ENCODE data around the gene CTNNA3. TPM values are rescaled to one million over a fixed set of nuclear protein-coding genes. Genes with fewer than 3 reads are reported as not detected.
"Not testable (repeated sequence)": the region's sequence is repeated elsewhere in the genome, so short reads cannot be mapped to it uniquely, and the experiment has no call there.

The CTNNA3 gene
- total RNA-seq, 1 donor from 2014 or later = 3.3 TPM

GRCh38 chr10:66362522-66362921 lies 1333.5 kb downstream of the CTNNA3 start:
- no peak for TF ChIP-seq CTCF (IDR thresholded peaks at IDR 0.05; ENCODE audit: partially characterized antibody, unreplicated experiment)
- no peaks in the 10 kb centered on the region for H3K4me1 Mint-ChIP-seq (ENCODE audit: low read depth, unreplicated experiment)
- DNase-seq = no peak
- no peak overlapping the region for H3K4me3 Mint-ChIP-seq (ENCODE audit: unreplicated experiment)
- H3K27me3 Mint-ChIP-seq (ENCODE audit: unreplicated experiment) = no peaks in the 10 kb centered on the region
- H3K9me3 Mint-ChIP-seq (ENCODE audit: unreplicated experiment) = no peaks in the 10 kb centered on the region
- H3K27ac Mint-ChIP-seq (ENCODE audit: unreplicated experiment) = no peak overlapping the region
- no peaks in the 10 kb centered on the region for H3K36me3 Mint-ChIP-seq (ENCODE audit: unreplicated experiment)

DNA sequence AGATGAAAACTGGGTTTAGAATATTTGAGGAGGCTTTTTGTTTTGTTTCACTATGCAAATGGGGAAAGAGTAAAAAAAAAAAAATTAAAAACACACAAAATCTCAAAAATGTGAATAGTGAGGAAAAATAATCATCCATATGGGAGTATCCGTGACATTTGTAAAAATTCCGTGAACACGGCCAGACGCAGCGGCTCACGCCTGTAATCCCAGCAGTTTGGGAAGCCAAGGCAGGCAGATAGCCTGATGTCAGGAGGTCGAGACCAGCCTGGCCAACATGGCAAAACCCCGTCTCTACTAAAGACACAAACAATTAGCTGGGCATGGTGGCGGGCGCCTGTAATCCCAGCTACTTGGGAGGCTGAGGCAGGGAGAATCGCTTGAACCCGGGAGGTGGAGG lies 1342.2 kb downstream of the CTNNA3 start:
- not testable (repeated sequence) for DNase-seq; H3K27me3 Mint-ChIP-seq (ENCODE audit: unreplicated experiment); H3K9me3 Mint-ChIP-seq (ENCODE audit: unreplicated experiment); H3K27ac Mint-ChIP-seq (ENCODE audit: unreplicated experiment); H3K4me3 Mint-ChIP-seq (ENCODE audit: unreplicated experiment); H3K36me3 Mint-ChIP-seq (ENCODE audit: unreplicated experiment); H3K4me1 Mint-ChIP-seq (ENCODE audit: low read depth, unreplicated experiment)

- no peak overlapping the region for H3K4me3 Mint-ChIP-seq (ENCODE audit: unreplicated experiment)
- no peak for DNase-seq
- no peak for TF ChIP-seq CTCF (IDR thresholded peaks at IDR 0.05; ENCODE audit: partially characterized antibody, unreplicated experiment)
- H3K27ac Mint-ChIP-seq (ENCODE audit: unreplicated experiment) = no peak overlapping the region
- no peaks in the 10 kb centered on the region for H3K27me3 Mint-ChIP-seq (ENCODE audit: unreplicated experiment)
- no peaks in the 10 kb centered on the region for H3K9me3 Mint-ChIP-seq (ENCODE audit: unreplicated experiment)
- no peaks in the 10 kb centered on the region for H3K4me1 Mint-ChIP-seq (ENCODE audit: low read depth, unreplicated experiment)
- H3K36me3 Mint-ChIP-seq (ENCODE audit: unreplicated experiment) = no peaks in the 10 kb centered on the region
Measured at GRCh38 chr10:66353422-66353821, 1342.6 kb downstream of the CTNNA3 start.

DNA sequence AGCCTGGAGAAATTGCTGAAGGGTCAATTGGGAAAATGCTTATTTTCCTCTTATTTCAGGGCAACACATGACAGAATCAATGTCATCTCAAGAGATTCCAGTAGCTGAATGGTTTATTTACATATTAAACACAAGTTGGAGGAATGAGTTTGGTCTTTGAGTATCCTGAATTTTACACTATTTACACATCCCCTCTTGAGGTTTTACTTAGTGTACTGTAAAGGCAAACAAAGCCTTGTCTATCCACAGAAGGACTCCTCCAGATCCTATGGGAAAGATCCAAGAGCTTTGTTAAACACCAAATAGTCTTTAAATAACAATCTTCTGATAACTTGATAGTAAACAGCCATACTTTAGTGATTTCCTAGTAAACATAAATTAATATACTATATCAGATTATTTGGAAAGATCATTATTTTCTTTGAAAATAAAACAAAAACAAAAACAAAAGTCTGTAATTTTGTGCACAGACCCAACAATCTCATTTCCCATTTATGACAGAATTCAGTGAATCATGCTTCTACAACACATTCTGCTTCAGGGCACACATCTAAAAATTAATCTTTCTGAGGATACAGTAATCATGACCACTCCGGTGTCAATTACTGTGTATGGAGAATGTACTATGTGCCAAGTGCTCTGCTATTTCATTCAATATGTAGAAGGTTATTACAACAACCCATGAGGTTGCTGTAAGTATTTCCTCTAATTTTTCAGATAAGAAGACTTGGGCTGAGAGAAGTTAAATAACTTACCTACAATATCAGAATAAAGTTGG lies 1345.2 kb downstream of the CTNNA3 start:
- TF ChIP-seq CTCF (IDR thresholded peaks at IDR 0.05; ENCODE audit: partially characterized antibody, unreplicated experiment) = no peak
- Mint-ChIP-seq H3K9me3 (ENCODE audit: unreplicated experiment) (no peaks in the 10 kb centered on the region), H3K36me3 (ENCODE audit: unreplicated experiment) (no peaks in the 10 kb centered on the region), H3K27me3 (ENCODE audit: unreplicated experiment) (peaks cover 2% of the 10 kb centered on the region), H3K4me3 (ENCODE audit: unreplicated experiment) (no peak overlapping the region), H3K4me1 (ENCODE audit: low read depth, unreplicated experiment) (no peaks in the 10 kb centered on the region), H3K27ac (ENCODE audit: unreplicated experiment) (no peak overlapping the region)
- DNase-seq = no peak

- Mint-ChIP-seq H3K27me3 (ENCODE audit: unreplicated experiment) (peaks cover 2% of the 10 kb centered on the region), H3K9me3 (ENCODE audit: unreplicated experiment) (no peaks in the 10 kb centered on the region), H3K27ac (ENCODE audit: unreplicated experiment) (no peak overlapping the region), H3K36me3 (ENCODE audit: unreplicated experiment) (no peaks in the 10 kb centered on the region), H3K4me1 (ENCODE audit: low read depth, unreplicated experiment) (no peaks in the 10 kb centered on the region), H3K4me3 (ENCODE audit: unreplicated experiment) (no peak overlapping the region)
- TF ChIP-seq CTCF (IDR thresholded peaks at IDR 0.05; ENCODE audit: partially characterized antibody, unreplicated experiment) = no peak
- no peak for DNase-seq
Measured at GRCh38 chr10:66349726-66350125, 1346.3 kb downstream of the CTNNA3 start.
